GM12801 (cell line): ENCODE results near the gene MAGEB4.

Source experiments
- CTCF ChIP-seq: IDR thresholded peaks from one replicate; pipeline ENCODE4 v1.5.1; 2011; ENCODE audit warnings: control low read depth; ENCODE audit not compliant: insufficient read length; ENCODE audit errors: extremely low read depth

Gene MAGEB4

DNA sequence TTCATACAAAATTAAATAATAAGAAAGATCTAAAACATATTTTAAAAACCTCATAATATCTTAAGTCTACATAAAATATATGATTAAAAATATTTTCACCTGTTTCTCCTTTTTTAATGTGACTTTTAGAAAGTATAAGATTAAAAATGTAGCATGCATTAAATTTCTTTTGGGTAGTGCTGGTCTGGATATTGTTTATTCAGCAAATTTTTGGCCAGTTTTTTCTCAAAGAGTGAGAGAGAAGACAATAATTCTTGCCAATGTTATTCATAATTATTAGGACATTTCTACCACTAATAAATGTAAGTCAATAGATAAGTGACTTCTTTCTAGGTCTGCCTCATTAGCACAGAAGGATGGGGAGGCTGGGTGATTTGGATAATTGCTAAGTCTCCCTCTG is 19.2 kb downstream of the MAGEB4 start:
- no peak for TF ChIP-seq CTCF

GRCh38 chrX:30262763-30263162 is 21.0 kb downstream of the MAGEB4 start:
- TF ChIP-seq CTCF, result no peak

- TF ChIP-seq CTCF, result no peak
Measured at GRCh38 chrX:30270639-30271038, 28.8 kb downstream of the MAGEB4 start.

DNA sequence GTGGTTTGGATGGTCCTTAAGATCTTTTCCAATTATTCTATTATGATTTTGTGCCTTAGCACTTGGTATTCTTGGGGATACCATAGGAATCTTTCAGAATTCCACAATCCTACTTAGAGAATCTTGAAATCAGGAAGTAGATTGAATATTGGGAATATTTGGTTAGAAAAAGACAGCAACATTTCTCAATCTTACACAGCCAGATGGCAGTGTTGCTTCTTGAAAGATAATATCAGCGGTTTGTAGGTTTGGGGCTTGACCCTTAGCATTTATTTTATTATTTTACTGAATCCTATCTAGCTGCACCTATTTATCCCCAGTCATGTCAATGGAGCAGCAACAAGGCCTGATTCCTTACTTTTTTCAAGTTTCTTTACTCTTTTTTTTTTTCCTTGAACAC is 33.7 kb downstream of the MAGEB4 start:
- TF ChIP-seq CTCF, result no peak

DNA sequence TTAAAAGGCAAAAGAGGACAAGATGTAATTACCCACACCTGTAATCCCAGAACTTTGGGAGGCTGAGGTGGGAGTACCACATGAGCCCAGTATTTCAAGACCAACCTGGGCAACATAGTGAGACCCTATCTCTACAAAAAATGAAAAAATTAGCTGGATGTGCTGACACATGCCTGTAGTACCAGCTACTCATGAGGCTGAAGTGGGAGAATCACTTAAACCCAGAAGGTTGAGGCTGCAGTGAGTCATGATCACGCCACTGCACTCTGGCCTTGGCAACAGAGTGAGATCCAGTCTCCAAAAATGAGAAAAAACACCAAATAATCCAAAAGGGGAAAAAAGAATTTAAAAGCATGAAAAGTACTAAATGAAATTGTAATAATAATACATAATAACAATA is 36.6 kb downstream of the MAGEB4 start:
- no peak for TF ChIP-seq CTCF

- no peak for TF ChIP-seq CTCF
Measured at GRCh38 chrX:30280428-30280827, 38.6 kb downstream of the MAGEB4 start.

- no peak for TF ChIP-seq CTCF
Measured at GRCh38 chrX:30282527-30282926, 40.7 kb downstream of the MAGEB4 start.
